Measurements from ENCODE around the gene ABHD10.
A peak's percentile ranks its signal among the peaks of the same experiment; 100 is the strongest.

ABHD10 gene

GRCh38 chr3:112002096-112002971 is 23.5 kb downstream of the ABHD10 start:
- DNase-seq = no peak

- no peak for DNase-seq
Measured at GRCh38 chr3:112003321-112004080, 24.7 kb downstream of the ABHD10 start.

GRCh38 chr3:112004187-112004586 is 25.4 kb downstream of the ABHD10 start:
- DNase-seq = no peak

- no peak for DNase-seq
Measured at GRCh38 chr3:112004669-112005068, 25.8 kb downstream of the ABHD10 start.

GRCh38 chr3:112005091-112005672 is 26.4 kb downstream of the ABHD10 start:
- DNase-seq = no peak

GRCh38 chr3:112007633-112008032 is 28.8 kb downstream of the ABHD10 start:
- no peak for DNase-seq

GRCh38 chr3:112009670-112010069 is 30.8 kb downstream of the ABHD10 start:
- DNase-seq = no peak

- peak; percentile 53 for DNase-seq
Measured at GRCh38 chr3:112010636-112011035, 31.8 kb downstream of the ABHD10 start.

- no peak for DNase-seq
Measured at GRCh38 chr3:112011376-112011940, 32.6 kb downstream of the ABHD10 start.

GRCh38 chr3:112012205-112012992 is 33.6 kb downstream of the ABHD10 start:
- no peak for DNase-seq

GRCh38 chr3:112013058-112013783 is 34.4 kb downstream of the ABHD10 start:
- no peak for DNase-seq

- no peak for DNase-seq
Measured at GRCh38 chr3:112013784-112014143, 34.9 kb downstream of the ABHD10 start.

GRCh38 chr3:112017091-112017490 is 38.3 kb downstream of the ABHD10 start:
- DNase-seq = no peak

GRCh38 chr3:112018712-112019111 is 39.9 kb downstream of the ABHD10 start:
- DNase-seq = no peak

GRCh38 chr3:112019716-112020115 is 40.9 kb downstream of the ABHD10 start:
- DNase-seq = no peak

GRCh38 chr3:112020674-112021085 is 41.9 kb downstream of the ABHD10 start:
- no peak for DNase-seq

- no peak for DNase-seq
Measured at GRCh38 chr3:112027142-112027541, 48.3 kb downstream of the ABHD10 start.

GRCh38 chr3:112027826-112028225 is 49.0 kb downstream of the ABHD10 start:
- no peak for DNase-seq

- DNase-seq = no peak
Measured at GRCh38 chr3:112030901-112031300, 52.1 kb downstream of the ABHD10 start.

GRCh38 chr3:112032098-112032731 is 53.4 kb downstream of the ABHD10 start:
- DNase-seq = no peak

GRCh38 chr3:112034436-112034835 is 55.6 kb downstream of the ABHD10 start, which contains the start of gene TMPRSS7:
TSS of gene TMPRSS7 (plus strand) at chr3:112034736. CDS start at chr3:112034846, 110 bp downstream.
- no peak for DNase-seq

Measured in NCI-H1105 (cell line).